Measurements from ENCODE around the gene KCNAB1.

GRCh38 chr3:156297582-156297981 is 177.2 kb downstream of the KCNAB1 start:
- no peak for TF ChIP-seq CTCF (IDR thresholded peaks at IDR 0.05; ENCODE audit: low read length)
- TF ChIP-seq EZH2 (optimal IDR thresholded peaks at IDR 0.05; ENCODE audit: low read depth, low read length) = no peak
- no peak for TF ChIP-seq EZH2phosphoT487 (IDR thresholded peaks at IDR 0.05; ENCODE audit: low read length)
